GM12878 (cell line): ENCODE results near the gene GPATCH11. TPM values are rescaled to one million over a fixed set of nuclear protein-coding genes. Genes with fewer than 3 reads are reported as not detected.

Experiments used
- ATAC-seq: fragments of 200-7000 bp; cut with Tn5 transposase; 3 replicates; pipeline ENCODE4 v1.9.1; 2020; ENCODE audit warnings: mild to moderate bottlenecking, moderate library complexity
- BruUV-seq: library from RNA; stranded (reverse); fragments of 400-500 nt; replicated peaks from 2 replicates; lab custom pipeline; 2021; lab: Mats Ljungman, UMichigan
- CTCF ChIA-PET: fragments of 300-600 bp; sonication (Branson Sonifier 250); formaldehyde crosslinking; extraction: SDS; loops from one replicate; lab custom pipeline; 2021; ENCODE audit warnings: inconsistent platforms; lab: Yijun Ruan, JAX
- POLR2A ChIA-PET: fragments of 350-600 bp; formaldehyde crosslinking; extraction: SDS; loops from one replicate; lab custom pipeline; 2021; ENCODE audit warnings: inconsistent platforms; lab: Charles Lee
- RAD21 ChIA-PET: fragments of 300-600 bp; sonication (Branson Sonifier 250); formaldehyde crosslinking; loops from one replicate; lab custom pipeline; 2023; ENCODE audit warnings: antibody characterized with exemption; ENCODE audit not compliant: unreplicated experiment; lab: Charles Lee
- SMC1A ChIA-PET: fragments of 300-600 bp; sonication (Branson Sonifier 250); formaldehyde crosslinking; loops from one replicate; lab custom pipeline; 2023; ENCODE audit not compliant: unreplicated experiment, uncharacterized antibody; lab: Charles Lee
- DNase-seq: peaks from one replicate; pipeline ENCODE4 v3.0.0-alpha.2; 2011; ENCODE audit warnings: low read depth, low spot score
- FAIRE-seq: peaks from 3 replicates; lab custom pipeline; 2011; peaks lifted over from hg19 to GRCh38; lab: Jason Lieb, UNC
- H2AFZ ChIP-seq: 2 replicates; pipeline ENCODE4 v1.6.0; 2011; ENCODE audit warnings: low read depth, low read length, control low read depth; ENCODE audit not compliant: control insufficient read depth
- H3K27ac ChIP-seq: 2 replicates; pipeline ENCODE4 v1.5.1; 2011; ENCODE audit warnings: control low read depth; ENCODE audit not compliant: control insufficient read depth, insufficient read depth
- H3K27me3 ChIP-seq, 2 experiments: replicated peaks in 1 of 2; 2 replicates each; pipeline versions ENCODE4 v1.6.0 to v1.6.1; 2011; ENCODE audit warnings: low read length in 1 of 2; ENCODE audit not compliant: control insufficient read depth in 2 of 2, insufficient read depth in 2 of 2
- H3K36me3 ChIP-seq, 2 experiments: 2 replicates each; pipeline ENCODE4 v1.5.1; 2011; ENCODE audit warnings: low read length in 1 of 2; ENCODE audit not compliant: control insufficient read depth in 2 of 2, insufficient read depth in 2 of 2
- H3K4me1 ChIP-seq: 2 replicates; pipeline ENCODE4 v1.6.1; 2011; ENCODE audit warnings: mild to moderate bottlenecking, low read length, moderate library complexity, mixed read lengths; ENCODE audit not compliant: control insufficient read depth, insufficient read depth
- H3K4me2 ChIP-seq: 2 replicates; pipeline ENCODE4 v1.6.0; 2011; ENCODE audit warnings: control low read depth; ENCODE audit not compliant: control insufficient read depth, insufficient read depth
- H3K4me3 ChIP-seq: fragments of 200-600 bp; sonication (generic); 2 replicates; pipeline ENCODE4 v1.5.1; 2016
- H3K79me2 ChIP-seq: 2 replicates; pipeline ENCODE4 v1.6.0; 2011; ENCODE audit warnings: low read length; ENCODE audit not compliant: control insufficient read depth, insufficient read depth
- H3K9ac ChIP-seq: 2 replicates; pipeline ENCODE4 v1.8.0; 2011; ENCODE audit warnings: low read length, control low read depth, mixed read lengths; ENCODE audit not compliant: control insufficient read depth, insufficient read depth
- H3K9me3 ChIP-seq: replicated peaks from 3 replicates; pipeline ENCODE4 v1.5.1; 2011; ENCODE audit warnings: mild to moderate bottlenecking, low read length; ENCODE audit not compliant: control insufficient read depth, insufficient read depth
- H4K20me1 ChIP-seq: 2 replicates; pipeline ENCODE4 v1.6.0; 2011; ENCODE audit not compliant: control insufficient read depth, insufficient read depth
- BHLHE40 ChIP-seq, 2 experiments: fragments of 450-650 bp in 1 of 2; IDR thresholded peaks; 2 replicates each; pipeline ENCODE4 v1.6.1; 2011 to 2017; ENCODE audit warnings: low read depth in 2 of 2, borderline replicate concordance in 1 of 2, improper control_type of control experiment in 1 of 2, low read length in 1 of 2, mild to moderate bottlenecking in 1 of 2
- CBFB ChIP-seq: IDR thresholded peaks from 2 replicates; pipeline ENCODE4 v1.6.1; 2016; ENCODE audit warnings: antibody characterized with exemption, low read depth
- CBX5 ChIP-seq: sonication (generic); IDR thresholded peaks from 2 replicates; pipeline ENCODE4 v1.6.1; 2016; ENCODE audit warnings: low read depth, moderate library complexity, mild to moderate bottlenecking, inconsistent platforms
- ETV6 ChIP-seq, 2 experiments: fragments of 450-650 bp in 1 of 2; IDR thresholded peaks in 1 of 2; conservative IDR thresholded peaks in 1 of 2; 2 replicates each; pipeline ENCODE4 v1.6.1; 2014; ENCODE audit warnings: antibody characterized with exemption in 1 of 2, borderline replicate concordance in 1 of 2, low read depth in 1 of 2, mild to moderate bottlenecking in 1 of 2, moderate library complexity in 1 of 2
- HCFC1 ChIP-seq: fragments of 150-350 bp; IDR thresholded peaks from 2 replicates; pipeline ENCODE4 v1.6.1; 2014; ENCODE audit warnings: low read length
- IKZF1 ChIP-seq: fragments of 450-650 bp; conservative IDR thresholded peaks from 2 replicates; pipeline ENCODE4 v1.6.1; 2017; ENCODE audit warnings: antibody characterized with exemption, mild to moderate bottlenecking
- JUND ChIP-seq: IDR thresholded peaks from 2 replicates; pipeline ENCODE4 v1.6.1; 2012; ENCODE audit warnings: low read depth, mild to moderate bottlenecking, low read length, improper control_type of control experiment, moderate library complexity
- MTA3 ChIP-seq: IDR thresholded peaks from 2 replicates; pipeline ENCODE4 v1.6.1; 2012; ENCODE audit warnings: low read length, inconsistent platforms, borderline replicate concordance
- RCOR1 ChIP-seq: conservative IDR thresholded peaks from 2 replicates; pipeline ENCODE4 v1.6.1; 2012; ENCODE audit warnings: low read depth, low read length, improper control_type of control experiment
- SMAD5 ChIP-seq: IDR thresholded peaks from 2 replicates; pipeline ENCODE4 v1.6.1; 2016; ENCODE audit warnings: antibody characterized with exemption, low read depth
- SRF ChIP-seq, 2 experiments: IDR thresholded peaks; 2 replicates each; pipeline ENCODE4 v1.6.1; 2011; ENCODE audit warnings: low read depth in 2 of 2, low read length in 2 of 2, mild to moderate bottlenecking in 1 of 2, moderate library complexity in 1 of 2
- TAF1 ChIP-seq: IDR thresholded peaks from 2 replicates; pipeline ENCODE4 v1.6.1; 2011; ENCODE audit warnings: mild to moderate bottlenecking, low read depth, low read length, borderline replicate concordance
- TARDBP ChIP-seq: IDR thresholded peaks from 2 replicates; pipeline ENCODE4 v1.6.1; 2016; ENCODE audit warnings: borderline replicate concordance
- WRNIP1 ChIP-seq: IDR thresholded peaks from 2 replicates; pipeline ENCODE4 v1.6.1; 2011; ENCODE audit warnings: low read depth, low read length, improper control_type of control experiment, borderline replicate concordance
- WGBS: methylation state at CpG from one replicate; pipeline ENCODE4 v1.1.6; 2016; ENCODE audit warnings: low lambda C conversion rate; ENCODE audit not compliant: insufficient replicate concordance, insufficient coverage; ENCODE audit errors: missing lambda C conversion rate; 5-methylcytosine and 5-hydroxymethylcytosine counted together
- in situ Hi-C: fragments of 300-500 bp; cut with MboI; formaldehyde crosslinking; loops from 9 replicates; pipeline ENCODE4 v1.14.3; 2018; ENCODE audit warnings: mixed read lengths
- intact Hi-C: fragments of 100-400 bp; cut with micrococcal nuclease; formaldehyde crosslinking; loops from one replicate; pipeline ENCODE4 v1.14.2; 2022; ENCODE audit not compliant: unreplicated experiment
- polyA plus RNA-seq, 11 experiments: library from polyadenylated mRNA; depleted of rRNA in 4 of 11; unstranded in 6 of 11; stranded (reverse) in 5 of 11; fragments of >200 nt; fragmentation: Nextera tagmentation in 4 of 11; fragmentation: Illumina TruSeq in 1 of 11; extraction: Ambion mirVana in 4 of 11; extraction: Trizol in 1 of 11; gene quantifications; 1 replicate in 1 of 11; 2 replicates in 10 of 11; pipeline versions ENCODE4 v1.2.1 to v1.2.3, GENCODE V29; 2011 to 2016; ENCODE audit warnings: inconsistent platforms in 2 of 11, missing spikeins in 2 of 11, low read depth in 1 of 11
- total RNA-seq, 4 experiments: library from RNA; depleted of rRNA in 3 of 4; stranded (reverse); fragments of >200 nt in 3 of 4; fragmentation: Illumina TruSeq in 1 of 4; extraction: Trizol in 1 of 4; gene quantifications; 2 replicates each; pipeline versions ENCODE4 v1.2.1 to v1.2.3, GENCODE V29; 2013 to 2021

The GPATCH11 gene
- total and polyA plus RNA-seq, 10 of the 15 experiments (the other 5 are each of a cell fraction or from before 2014, with no cell fraction given), result 11.5 to 31.8 (median 16.5) TPM

- FAIRE-seq, result no peak
- H3K79me2 ChIP-seq, result no peaks in the 10 kb centered on the region
- CTCF ChIA-PET, result interaction anchor here (1.4 kb wide), 1 partner anchor 30 kb away, joined by 4 read pairs; no protein-coding TSS in a partner anchor
- H3K27me3 ChIP-seq, result no peaks in the 10 kb centered on the region
- peaks cover 8 to 36% of the 10 kb centered on the region in 2 experiments for H3K36me3 ChIP-seq
- H3K4me3 ChIP-seq, result no peak overlapping the region
- H3K9me3 ChIP-seq, result no peaks in the 10 kb centered on the region
- in situ Hi-C loops (no loop called here), intact Hi-C loops (no loop called here)
- RAD21 ChIA-PET, result no interaction called here
- BruUV-seq, result no TSS peak
- no peak overlapping the region for H2AFZ ChIP-seq
- DNase-seq, result no peak
- H3K4me2 ChIP-seq, result no peak overlapping the region
- no peak overlapping the region for H3K27ac ChIP-seq
- TF ChIP-seq CBFB (no peak), IKZF1 (no peak), TAF1 (no peak)
- no peaks in the 10 kb centered on the region for H3K4me1 ChIP-seq
- ATAC-seq, result no peak
- POLR2A ChIA-PET, result interaction anchor here (1.3 kb wide), 1 partner anchor 34 kb away, joined by 4 read pairs; no protein-coding TSS in a partner anchor
- 73% methylated on average over 4 of the region's 4 CpGs for WGBS
- no peaks in the 10 kb centered on the region for H4K20me1 ChIP-seq
- SMC1A ChIA-PET, result interaction anchor here (0.6 to 1.1 kb wide), 2 partner anchors 30 to 272 kb away, joined by 3 read pairs; no protein-coding TSS in a partner anchor
- H3K9ac ChIP-seq, result no peak overlapping the region
Measured at GRCh38 chr2:37110306-37111212, 26.2 kb downstream of the GPATCH11 start.

- Histone ChIP-seq H3K9ac (no peak overlapping the region), H3K4me3 (no peak overlapping the region), H3K36me3 (peaks cover 10 to 45% of the 10 kb centered on the region in 2 experiments), H3K4me1 (no peaks in the 10 kb centered on the region), H2AFZ (no peak overlapping the region), H3K4me2 (no peak overlapping the region), H3K27ac (no peak overlapping the region), H3K27me3 (no peaks in the 10 kb centered on the region), H3K79me2 (no peaks in the 10 kb centered on the region), H4K20me1 (no peaks in the 10 kb centered on the region), H3K9me3 (no peaks in the 10 kb centered on the region)
- FAIRE-seq (no peak), DNase-seq (no peak), ATAC-seq (no peak)
- intact Hi-C loops, result no loop called here
- no TSS peak for BruUV-seq
- ChIA-PET CTCF (interaction anchor here (0.6 to 1.4 kb wide), 2 partner anchors 29 to 152 kb away, joined by 3 to 4 read pairs; no protein-coding TSS in a partner anchor), POLR2A (no interaction called here), RAD21 (interaction anchor here (0.6 kb wide), 1 partner anchor 167 kb away, joined by 3 read pairs; no protein-coding TSS in a partner anchor), SMC1A (no interaction called here)
- in situ Hi-C loops, result no loop called here
- WGBS, result 96% methylated on average over 2 of the region's 2 CpGs
- TF ChIP-seq RCOR1 (no peak), BHLHE40 (IDR thresholded peaks at IDR 0.05; ENCODE audit: borderline replicate concordance in 1 of 2, low read depth in 2 of 2, low read length in 1 of 2) (no peak), SMAD5 (no peak), MTA3 (no peak), JUND (no peak), ETV6 (conservative IDR thresholded peaks at IDR 0.05 in 1 of 2, IDR thresholded peaks at IDR 0.05 in 1 of 2; ENCODE audit: borderline replicate concordance in 1 of 2, low read depth in 1 of 2) (no peak), WRNIP1 (no peak), SRF (IDR thresholded peaks at IDR 0.05; ENCODE audit: low read depth in 2 of 2, low read length in 2 of 2) (no peak), TARDBP (no peak), HCFC1 (no peak), CBX5 (no peak)
Measured at GRCh38 chr2:37111958-37112357, 27.6 kb downstream of the GPATCH11 start.
